Measurements from ENCODE around the gene BIRC5.
A peak's percentile ranks its signal among the peaks of the same experiment; 100 is the strongest.
"Not testable (repeated sequence)": the region's sequence is repeated elsewhere in the genome, so short reads cannot be mapped to it uniquely, and the experiment has no call there.

Gene BIRC5

DNA sequence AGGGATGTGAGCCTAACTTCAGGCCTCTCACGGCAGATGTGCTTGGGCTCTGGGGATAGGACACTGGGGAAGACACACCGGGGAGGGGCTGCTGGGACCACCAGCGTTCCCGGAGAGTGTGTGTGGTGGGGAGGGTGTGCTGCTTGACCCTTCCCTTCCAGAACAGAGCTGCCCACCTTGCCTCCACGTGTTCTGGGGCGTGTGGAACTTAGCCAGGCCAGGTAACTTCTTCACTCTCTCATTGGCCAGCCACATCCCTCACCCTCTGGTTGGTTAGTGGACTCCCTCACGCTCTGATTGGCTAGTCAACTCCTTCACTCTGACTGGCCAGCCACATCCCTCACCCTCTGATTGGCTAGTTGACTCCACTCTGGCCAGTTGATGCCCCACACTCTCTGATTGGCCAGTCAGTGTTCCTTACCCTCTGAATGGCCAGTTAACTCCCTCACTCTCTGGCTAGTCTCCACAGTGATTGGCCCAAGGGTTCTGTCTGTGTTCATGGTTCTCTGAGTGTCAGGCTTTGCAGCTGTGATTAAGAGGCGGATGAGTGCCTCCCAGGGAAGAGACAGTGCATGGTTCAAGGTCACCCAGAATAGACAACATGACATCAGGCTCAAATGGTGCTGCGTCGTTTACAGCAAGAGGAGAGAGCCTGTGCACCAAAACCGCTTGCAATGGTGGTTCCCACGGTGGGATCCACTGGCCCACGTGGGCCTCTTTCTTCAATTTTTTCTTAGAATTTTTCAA, 27.4 kb downstream of the BIRC5 start:
- DNase-seq = no peak

DNA sequence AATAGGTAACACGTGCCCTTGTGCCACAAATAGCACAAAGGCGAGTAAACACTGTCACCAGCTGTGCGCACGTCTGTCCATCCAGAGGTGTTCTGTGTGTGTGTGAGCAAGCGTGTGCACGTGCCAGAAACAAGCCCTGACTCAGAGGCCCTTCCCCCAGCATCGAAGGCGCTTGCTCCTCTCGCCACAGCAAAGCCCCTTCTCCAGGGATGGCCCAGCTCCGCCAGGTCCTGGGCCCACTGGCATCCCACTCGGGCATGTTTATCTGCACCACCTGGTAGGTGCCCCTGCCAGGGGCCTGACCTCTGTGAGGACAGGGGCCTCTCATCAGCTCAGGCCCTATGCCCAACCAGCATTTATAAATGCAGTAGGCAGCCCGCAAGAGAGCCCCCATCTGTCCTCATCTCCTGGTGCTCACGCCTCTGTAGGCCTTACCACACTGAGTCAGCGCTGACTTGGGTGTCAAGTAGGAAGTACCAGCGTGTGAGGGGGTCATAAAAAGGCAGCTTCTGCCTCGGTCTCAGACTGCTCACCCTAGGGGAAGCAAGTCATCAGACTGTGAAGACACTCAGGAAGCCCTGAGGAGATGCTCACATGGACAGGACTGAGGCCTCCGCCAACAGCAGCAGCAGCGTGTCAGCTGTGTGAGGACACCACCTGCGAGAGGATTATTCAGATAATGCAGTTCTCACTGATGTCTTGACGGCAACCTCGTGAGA, 28.1 kb downstream of the BIRC5 start:
- no peak for DNase-seq

DNA sequence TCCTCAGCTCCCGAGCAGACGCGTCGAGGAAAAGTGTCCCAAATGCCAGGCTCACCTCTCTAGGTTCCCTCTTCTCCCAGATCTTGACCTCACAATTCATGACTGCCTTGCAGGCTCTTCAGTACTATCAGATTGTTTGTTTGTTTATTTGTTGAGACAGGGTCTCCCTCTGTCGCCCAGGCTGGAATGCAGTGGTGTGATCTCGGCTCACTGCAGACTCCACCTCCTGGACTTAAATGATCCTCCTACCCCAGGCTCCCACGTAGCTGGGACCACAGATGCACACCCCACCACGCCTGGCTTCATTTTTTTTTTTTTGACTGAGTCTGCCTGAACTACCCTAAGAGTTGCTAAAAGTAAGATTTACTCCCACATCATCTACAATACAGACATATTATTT, 33.3 kb downstream of the BIRC5 start:
- no peak for DNase-seq

DNA sequence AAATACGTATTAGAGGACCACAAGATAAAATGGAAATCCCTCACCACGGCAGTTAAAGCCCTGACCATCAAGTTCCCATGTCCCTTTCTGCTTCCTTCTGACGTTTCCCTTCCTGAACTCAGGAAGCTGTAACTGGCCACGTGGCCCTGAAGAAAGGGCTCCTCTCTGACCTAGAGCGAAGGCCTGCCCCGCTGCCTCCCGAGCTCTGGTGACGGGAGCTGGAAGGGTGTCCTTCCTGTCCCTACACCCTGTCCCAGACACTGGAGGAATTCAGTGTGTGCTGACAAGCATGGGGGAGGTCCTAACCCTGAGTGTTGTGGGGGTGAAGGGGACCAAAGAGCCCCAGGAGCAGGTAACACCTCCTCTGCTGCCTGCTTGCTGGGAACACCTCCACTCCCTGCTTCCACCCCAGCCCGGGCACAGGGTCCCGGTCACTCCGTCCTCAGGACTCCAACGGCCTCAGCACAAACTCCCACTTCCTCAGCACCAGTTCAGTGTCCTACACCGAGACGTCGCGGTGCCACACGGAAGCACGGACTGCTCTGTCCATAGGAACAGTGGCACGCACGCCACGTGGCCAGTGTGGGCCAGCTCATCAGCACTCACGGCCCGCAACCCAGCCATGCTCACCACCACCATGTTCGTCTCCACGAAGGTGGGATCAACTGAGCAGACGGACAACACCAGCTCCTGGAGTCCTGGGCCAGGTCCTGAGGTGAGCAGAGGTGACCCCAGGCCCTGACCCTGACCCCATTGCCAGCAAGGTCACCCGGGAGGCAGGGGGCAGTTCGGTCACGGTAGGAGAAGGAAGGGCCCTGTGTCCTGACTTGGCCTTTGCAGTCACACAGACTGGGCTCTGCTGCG, 34.2 kb downstream of the BIRC5 start:
- DNase-seq = no peak

DNA sequence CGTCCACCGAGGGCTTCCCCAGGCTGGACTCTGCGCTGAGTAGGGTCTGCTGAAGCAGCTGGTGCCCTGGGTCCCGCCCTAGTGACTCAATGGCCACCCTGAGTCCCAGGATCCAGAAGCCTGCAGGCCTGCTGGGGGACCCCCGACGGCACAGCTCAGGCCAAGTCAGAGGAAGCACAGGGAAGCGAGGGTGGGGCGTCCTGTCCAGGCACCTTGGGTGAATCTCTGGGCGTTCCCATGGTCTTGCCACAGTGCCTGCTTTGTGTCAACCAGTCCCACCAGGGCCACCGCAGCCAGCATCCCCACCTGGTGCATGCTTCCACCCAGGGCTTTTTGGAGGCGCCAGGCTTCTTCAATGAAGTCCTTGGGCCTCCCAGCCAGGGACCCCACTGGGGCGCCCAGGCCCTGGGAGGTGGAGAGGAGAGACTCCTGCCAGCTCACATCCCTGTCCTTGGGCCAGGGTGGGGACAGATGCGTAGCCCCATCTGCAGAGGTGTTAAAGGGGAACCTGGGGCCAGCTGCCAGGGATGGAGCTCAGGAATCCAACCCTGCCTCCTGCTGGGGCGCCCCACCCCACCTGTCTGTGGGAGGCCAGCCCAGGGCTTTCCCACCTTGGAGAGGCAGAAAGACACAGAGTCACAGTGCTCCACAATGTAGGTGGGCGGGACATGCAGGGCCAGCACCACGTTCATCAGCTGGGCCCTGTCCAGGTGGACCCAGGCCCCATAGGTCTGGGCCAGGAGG, 35.2 kb downstream of the BIRC5 start:
- DNase-seq = no peak

DNA sequence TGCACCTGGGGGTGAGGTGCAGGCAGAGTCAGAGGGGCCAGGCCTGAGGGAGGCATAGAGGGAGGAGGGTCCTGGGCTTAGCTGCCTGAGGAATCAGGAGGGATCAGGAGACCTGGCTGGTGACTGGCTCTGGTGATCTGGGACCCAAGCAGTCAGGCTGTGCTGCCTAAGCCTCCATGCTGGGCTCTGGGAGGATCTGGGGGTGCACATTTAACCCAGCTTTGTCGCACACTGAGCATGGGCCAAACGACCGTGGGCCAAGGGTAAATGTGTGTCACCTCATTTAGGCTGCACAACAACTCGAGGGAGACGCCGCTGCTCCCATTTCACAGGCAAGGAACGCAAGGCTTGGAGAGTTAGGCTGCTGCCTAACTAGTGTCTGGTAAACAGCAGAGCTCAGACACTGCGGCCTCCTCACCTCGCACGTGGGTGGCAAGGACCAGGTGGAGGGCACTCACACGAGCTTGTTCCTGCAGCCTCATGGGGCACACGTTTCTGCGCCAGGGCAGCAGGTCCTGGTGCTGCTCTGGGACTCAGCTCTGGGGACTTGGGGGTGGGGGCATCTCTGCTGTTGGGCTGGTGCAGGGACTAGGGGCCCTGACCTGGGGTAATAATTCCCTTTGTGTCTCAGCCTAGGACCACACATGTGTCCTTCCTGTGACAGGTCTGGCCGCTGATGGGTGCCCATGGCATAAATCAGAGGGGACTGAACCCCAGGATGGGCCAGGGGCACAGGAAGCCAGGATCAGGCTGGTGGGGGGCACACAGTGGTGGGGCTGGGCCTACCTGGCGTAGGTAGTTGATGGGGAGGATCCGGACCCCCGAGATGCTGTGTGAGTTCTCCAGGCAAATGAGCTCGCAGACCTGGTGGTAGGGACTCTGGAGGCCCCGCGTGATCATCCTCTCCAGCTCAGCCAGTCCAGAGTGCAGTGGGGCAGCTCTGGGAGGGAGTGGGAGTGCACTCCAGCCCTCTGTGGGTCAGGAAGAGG, 36.1 kb downstream of the BIRC5 start:
- no peak for DNase-seq

DNA sequence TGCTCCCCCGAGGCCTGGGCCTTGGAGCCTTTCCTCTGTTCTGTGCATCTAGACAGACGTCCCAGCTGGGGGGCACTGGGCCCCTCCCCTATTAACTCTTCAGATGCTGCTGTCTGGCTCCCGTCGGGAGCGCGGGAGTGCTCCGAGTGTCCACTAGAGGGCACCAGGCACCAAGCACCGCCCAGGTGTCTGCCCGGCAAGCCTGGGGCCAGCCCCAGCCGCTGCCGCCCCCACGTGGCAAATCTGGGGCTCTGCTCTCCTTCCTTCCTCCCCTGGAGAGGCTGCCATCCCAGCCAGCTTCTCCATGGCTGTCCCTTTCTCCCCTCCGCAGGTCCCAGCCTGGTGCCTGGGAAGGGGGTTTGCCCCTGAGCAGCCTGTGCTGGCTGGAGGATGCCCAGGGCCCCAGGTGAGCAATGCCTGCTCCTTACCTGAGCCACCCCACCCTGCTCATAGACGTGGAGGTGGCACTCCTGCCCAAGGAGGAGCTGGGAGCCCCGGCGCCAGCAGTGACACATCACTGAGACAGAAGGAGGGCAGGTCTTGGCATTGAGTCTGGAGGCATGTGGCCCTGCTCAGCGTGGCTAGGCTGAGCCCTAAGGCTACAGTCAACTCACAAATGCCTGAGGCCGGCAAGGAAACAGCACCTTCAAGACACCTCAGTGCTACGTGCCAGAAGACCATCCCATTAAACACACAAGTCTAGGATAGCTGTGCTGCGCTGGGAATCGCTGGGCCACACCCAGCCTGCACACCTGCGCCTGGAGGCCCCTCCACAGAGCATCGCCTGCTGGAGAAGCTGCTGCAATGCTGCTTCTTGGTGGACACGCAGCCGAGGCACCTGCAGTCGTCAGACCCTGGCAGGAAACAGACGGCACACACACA, 37.1 kb downstream of the BIRC5 start:
- peak; percentile 87 for DNase-seq

DNA sequence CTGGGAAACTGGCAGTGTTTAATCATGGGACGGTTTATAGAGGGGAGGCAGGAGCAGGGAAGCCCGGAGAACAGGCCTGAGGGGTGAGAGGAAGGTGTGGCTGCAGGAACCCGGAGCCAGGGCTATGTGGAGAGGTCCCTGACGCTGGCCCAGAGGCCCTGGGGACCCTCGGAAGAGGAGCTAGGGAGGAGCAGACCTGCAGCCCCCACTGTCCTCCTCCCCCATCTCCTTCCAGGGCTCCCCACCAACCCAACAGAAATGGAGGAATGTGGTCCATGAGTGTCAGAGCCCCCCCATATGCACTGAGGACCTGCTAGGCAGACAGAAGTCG, 37.7 kb downstream of the BIRC5 start:
- DNase-seq = no peak

DNA sequence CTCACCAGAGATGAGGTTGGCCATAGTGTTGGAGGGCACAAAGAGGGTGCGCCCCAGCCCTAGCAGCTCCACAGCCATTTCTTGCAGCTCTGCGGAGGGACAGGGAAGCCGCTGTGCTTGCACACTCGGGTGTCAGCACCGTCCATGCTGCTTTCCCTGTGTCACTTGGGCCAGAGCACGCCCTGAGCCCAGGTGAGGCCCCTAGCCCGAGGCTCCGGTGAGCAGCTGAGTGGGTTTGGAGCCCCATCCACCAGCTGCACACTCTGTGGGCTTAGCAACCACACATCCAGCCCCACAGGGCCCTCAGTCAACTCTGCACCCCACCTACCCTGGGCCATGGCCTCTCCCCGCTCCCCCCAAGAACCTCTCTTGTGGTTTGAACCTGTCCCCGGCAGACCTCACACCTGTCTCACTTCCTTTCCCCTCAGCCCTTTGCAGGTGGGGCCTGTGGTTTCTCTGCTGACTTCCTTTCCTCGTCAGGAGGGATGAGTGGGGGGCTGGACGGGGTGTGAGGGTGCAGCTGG, 38.1 kb downstream of the BIRC5 start:
- DNase-seq = peak; percentile 76

DNA sequence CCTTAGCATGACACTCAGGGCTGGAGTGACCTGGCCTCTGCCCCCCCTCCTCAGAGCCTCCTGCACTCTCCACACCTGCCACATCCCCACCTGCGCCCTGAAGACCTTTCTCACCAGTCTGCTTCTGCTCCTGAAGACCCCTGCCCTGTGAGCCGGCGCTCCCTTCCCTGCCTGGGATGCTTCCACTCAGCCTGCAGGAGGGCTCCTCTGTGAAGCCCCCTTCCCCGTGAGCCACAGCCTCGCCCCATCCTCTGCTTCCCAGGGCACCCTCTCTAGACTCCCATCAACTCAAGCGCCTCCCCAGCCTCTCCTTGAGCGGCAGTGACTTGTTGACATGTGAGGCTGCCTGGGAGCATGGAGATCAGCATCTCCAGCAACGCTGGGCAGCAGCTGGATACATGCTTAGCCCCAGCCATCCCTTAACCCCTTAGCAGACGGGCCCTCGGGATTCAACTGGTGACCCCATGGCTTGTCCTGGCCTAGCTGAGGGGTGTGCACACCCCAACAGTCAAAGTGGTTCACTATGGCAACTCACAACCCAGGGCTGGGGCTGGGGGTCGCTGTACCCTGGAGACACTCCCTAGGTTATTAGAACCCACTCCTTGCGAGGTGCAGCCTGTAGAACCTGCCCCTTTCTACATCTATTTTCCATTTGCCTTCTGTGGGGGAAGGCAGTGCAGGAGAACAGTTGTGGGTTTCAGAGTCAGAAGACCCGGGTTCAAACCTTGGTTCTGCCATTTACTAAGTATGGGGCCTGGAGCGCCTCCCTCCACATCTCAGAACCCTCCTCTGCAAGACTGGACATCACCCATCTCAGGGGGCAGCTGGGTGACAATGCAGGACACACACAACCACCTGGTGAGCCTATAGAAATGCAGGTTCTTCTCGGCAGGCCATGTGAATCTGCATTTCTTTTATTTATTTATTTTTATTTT, 38.9 kb downstream of the BIRC5 start:
- no peak for DNase-seq

DNA sequence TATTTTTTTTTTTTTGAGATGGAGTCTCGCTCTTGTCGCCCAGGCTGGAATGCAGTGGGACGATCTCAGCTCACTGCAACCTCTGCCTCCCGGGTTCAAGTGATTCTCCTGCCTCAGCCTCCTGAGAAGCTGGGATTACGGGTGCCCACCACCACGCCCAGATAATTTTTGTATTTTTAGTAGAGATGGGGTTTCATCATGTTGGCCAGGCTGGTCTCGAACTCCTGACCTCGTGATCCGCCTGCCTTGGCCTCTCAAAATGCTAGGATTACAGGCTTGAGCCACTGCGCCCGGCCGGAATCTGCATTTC, 39.5 kb downstream of the BIRC5 start:
- not testable (repeated sequence) for DNase-seq

DNA sequence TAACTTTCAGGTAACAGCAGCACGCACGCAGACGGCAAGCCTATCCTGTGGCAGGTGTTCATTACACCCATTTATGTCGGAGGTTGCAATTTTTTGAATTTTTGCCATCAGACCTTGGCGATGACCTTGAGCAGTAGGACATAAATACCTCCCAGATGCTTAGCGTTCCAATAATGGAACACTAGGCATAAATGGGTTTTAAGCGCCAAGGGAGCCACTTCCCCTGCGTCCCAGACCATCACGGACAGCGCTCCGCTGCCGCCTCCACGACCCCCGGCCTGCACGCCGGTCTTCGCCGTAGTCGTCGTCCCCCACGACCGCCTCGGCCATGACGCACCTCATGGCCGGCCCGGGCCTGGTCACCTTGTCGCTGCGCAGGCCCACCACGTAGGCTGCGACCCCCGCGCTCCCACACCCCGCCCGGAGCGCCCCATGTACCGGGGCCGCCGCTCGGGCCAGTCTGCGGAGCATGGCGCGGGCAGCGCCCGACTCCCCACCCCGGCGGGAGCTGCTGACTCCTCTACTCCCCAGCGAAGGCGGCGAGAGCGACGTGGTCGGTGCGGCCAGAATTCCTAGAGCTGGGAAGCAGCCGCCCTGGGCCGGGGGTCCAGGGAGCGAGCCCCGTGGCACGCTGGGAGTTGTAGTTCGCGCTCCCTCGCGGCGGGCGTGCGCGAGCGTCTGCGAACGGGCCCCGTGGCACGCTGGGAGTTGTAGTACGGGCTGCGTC, 40.1 kb downstream of the BIRC5 start:
- peak; percentile 83 for DNase-seq

DNA sequence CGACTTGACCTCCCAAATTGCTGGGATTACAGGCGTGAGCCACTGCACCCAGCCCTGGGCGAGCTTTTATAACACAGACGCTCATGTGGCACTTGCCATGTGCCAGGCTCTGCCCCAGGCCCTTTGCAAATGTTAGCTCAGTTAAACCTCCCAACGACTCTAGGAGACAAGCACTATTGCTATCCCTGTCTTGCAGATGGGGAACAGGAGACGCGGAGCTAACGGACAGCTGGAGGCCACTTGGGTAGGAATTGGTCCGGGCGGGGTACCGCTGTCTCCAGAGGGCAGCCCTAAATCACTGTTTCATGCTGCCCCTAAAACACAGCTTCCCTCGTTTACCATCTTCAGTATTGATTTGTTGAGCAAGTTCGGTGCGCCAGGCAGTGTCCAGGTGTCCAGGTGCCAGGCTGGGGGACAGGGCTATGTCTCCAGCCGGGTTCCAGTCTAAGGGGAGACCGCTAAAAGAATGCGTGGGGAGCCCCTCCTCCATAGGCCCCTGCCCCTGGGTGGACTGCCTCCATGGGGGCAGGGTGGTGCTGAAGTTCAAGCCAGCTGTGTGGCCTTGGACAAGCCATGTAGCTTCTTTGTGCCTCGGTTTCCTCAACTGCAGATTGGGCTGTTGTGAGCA, 41.1 kb downstream of the BIRC5 start:
- no peak for DNase-seq

DNA sequence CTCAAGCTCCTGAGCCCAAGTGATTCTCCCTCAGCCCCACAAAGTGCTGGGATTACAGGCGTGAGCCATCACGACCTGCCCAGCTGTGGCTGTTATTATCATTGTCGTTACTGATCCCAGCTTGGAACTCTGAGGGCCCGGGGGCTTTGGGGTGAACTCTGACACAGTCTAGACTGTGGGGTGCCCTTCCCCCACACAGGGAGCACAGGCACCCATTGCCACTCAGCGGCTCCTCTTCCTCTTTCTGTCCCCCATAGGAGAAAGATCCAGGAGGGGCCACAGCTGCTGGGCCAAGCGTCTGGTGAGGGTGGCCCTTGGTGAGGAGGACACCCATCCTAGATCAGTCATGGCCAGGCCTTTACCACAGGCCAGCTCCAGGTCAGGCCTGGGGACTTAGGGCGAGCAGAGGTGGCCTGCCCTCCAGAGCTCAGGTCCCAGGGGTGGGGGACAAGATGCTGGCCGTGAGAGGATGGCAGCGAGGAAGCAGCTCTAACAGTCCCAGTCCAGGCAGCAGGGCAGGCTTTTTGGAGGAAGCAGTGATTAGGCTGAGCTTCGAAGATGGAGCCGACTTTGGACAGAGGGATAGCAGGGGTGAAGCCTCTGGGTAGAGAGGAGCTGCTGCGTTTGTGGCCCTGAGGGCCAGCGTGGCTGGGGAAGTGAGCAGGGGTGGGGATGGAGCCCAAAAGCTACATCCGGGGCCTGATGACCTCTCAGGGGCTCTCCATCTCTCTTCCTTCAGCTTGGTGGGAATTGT, 42.1 kb downstream of the BIRC5 start:
- DNase-seq = no peak

DNA sequence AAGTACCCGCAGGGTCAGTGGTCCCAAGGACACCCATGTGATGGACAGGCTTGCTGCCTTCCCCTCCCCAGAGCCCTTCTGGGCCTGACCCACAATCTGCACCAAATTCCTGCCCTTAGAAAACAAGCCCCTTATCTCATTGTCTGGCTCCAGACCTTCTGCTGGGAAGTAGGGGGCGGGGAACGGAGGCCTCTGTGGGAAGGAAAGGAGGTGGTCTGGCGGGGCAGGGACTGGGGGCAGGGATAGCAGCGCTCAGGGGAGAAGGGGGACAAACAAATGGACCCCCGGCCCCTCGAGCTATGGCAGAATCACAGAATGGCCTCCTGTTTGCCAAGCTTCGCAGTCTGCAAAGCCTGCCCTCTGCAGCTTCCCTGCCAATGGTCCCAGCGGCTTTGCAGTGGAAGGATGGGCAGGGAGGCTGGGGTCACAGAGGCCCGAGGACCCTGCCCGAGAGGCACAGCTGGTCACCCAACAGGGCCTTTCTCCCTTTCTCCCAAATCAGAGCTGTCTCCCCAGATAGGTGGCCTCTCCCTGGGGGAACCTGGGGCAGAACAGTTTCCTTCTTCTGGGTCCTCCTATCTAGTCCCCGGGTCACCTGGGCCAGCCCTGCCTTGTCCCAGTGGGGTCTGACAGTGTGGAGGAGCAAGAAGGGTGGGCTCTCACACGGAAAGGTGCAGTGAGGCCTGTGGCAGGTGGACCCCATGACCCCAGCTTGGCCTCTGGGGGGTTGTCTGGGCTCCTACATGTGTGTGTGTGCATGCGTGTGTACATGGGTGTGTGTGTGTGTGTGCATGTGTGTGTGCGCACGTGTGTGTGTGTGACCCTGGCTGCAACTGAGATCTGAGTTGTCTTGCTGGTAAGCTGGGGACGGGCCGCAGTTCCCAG, 42.9 kb downstream of the BIRC5 start:
- no peak for DNase-seq

DNA sequence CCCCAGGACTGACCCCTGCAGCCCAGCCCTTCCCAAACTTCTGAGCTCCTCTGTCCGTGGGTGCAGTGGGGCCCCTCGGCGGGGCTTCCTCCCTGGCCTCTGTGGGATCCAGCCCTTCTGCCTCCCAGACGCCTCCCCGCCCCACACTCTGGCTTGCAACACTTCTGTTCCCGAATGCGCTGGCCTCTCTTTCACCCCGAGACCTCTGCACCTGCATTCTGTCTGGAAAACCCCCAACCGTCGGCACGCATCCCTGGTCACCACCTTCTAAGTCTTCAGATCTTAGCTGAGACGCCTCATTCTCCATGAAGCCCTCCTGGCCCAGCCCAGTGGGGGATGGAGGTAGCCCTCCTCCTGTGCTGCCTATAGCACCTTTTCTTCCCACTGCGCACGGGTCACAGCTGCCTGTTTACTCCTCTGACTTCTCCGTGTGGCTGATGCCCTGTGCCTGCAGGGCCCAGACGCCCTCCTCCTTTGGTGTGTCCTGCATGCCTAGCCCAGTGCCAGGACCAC, 43.8 kb downstream of the BIRC5 start:
- no peak for DNase-seq

All from activated T-cell treated with anti-CD3 and anti-CD28 coated beads, Interleukin-2, amount 50 U/mL, for 1 hour (primary cell).